ENCODE measurements around the gene ARHGEF25. TPM values are rescaled to one million over a fixed set of nuclear protein-coding genes. Genes with fewer than 3 reads are reported as not detected.
A peak's percentile ranks its signal among the peaks of the same experiment; 100 is the strongest.

Gene ARHGEF25
- total RNA-seq, 2 donors from 2014 or later = 12.7 to 20.1 TPM

DNA sequence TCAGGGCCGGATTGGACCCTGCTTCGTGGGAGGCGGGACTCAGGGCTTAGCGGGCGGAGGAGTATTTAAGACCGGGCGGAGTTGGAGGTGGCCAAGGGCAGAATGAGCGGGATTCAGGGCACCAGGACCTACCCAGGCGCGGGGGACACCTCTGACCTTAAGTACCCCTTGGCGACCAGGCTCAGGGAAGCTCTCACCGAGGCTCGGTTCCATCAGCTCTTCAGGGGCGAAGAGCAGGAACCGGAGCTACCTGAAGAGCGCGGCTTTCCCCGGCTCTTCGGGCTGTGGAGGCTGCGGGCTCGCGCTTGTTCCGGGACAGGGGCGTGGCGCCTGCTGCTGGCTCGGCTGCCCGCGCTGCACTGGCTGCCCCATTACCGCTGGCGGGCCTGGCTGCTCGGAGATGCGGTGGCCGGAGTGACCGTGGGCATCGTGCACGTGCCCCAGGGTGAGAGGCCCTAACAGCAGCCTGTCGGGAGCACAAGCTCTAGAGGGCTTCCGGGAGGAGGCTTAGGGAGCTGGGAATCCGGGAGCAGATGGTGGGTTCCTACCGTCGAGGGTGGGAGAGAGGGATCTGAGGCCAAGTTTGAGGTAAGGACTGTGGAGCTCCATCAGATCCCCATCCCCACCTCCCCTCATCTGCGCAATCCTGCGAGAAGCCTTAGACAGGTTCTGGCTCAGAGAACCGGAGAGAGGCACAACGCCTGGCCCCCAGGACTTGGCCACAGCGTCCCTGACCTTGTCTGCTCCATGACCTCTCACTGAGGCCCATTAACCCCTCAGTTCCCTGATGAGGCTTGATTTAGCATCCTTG lies 8.4 kb downstream of the ARHGEF25 start:
- peaks cover 25% of the 10 kb centered on the region for H3K4me1 Mint-ChIP-seq
- TF ChIP-seq, protein P1, sequence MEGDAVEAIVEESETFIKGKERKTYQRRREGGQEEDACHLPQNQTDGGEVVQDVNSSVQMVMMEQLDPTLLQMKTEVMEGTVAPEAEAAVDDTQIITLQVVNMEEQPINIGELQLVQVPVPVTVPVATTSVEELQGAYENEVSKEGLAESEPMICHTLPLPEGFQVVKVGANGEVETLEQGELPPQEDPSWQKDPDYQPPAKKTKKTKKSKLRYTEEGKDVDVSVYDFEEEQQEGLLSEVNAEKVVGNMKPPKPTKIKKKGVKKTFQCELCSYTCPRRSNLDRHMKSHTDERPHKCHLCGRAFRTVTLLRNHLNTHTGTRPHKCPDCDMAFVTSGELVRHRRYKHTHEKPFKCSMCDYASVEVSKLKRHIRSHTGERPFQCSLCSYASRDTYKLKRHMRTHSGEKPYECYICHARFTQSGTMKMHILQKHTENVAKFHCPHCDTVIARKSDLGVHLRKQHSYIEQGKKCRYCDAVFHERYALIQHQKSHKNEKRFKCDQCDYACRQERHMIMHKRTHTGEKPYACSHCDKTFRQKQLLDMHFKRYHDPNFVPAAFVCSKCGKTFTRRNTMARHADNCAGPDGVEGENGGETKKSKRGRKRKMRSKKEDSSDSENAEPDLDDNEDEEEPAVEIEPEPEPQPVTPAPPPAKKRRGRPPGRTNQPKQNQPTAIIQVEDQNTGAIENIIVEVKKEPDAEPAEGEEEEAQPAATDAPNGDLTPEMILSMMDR (conservative IDR thresholded peaks at IDR 0.05) = no peak
- Histone ChIP-seq H3K27me3 (ENCODE audit: control insufficient read depth, insufficient read depth, low read length, poor library complexity, severe bottlenecking) (peaks cover 92% of the 10 kb centered on the region), H3K4me1 (ENCODE audit: control insufficient read depth, insufficient read depth, low read length) (no peaks in the 10 kb centered on the region), H3K36me3 (ENCODE audit: control insufficient read depth, insufficient read depth, low read length) (peaks cover 7% of the 10 kb centered on the region), H3K4me3 (ENCODE audit: low read length) (no peak overlapping the region), H3K9me3 (ENCODE audit: control insufficient read depth, low read length) (no peaks in the 10 kb centered on the region), H3K9ac (ENCODE audit: extremely low read depth, low read length, poor library complexity, severe bottlenecking) (no peak overlapping the region), H3K27ac (ENCODE audit: low read depth, low read length) (no peak overlapping the region)
- peak; percentile 91 for DNase-seq
- WGBS, 2 experiments (ENCODE audit: insufficient coverage in 1 of 2, insufficient read length in 1 of 2) = 22 to 26% methylated on average over 18 to 44 of the region's 46 CpGs
- peak overlapping the region; percentile 48 for H3K4me3 Mint-ChIP-seq
- H3K9me3 Mint-ChIP-seq = no peaks in the 10 kb centered on the region
- H3K36me3 Mint-ChIP-seq (ENCODE audit: low read depth) = peaks cover 12% of the 10 kb centered on the region
- H3K27ac Mint-ChIP-seq = no peak overlapping the region
- peaks cover 99% of the 10 kb centered on the region for H3K27me3 Mint-ChIP-seq (ENCODE audit: insufficient read depth)

DNA sequence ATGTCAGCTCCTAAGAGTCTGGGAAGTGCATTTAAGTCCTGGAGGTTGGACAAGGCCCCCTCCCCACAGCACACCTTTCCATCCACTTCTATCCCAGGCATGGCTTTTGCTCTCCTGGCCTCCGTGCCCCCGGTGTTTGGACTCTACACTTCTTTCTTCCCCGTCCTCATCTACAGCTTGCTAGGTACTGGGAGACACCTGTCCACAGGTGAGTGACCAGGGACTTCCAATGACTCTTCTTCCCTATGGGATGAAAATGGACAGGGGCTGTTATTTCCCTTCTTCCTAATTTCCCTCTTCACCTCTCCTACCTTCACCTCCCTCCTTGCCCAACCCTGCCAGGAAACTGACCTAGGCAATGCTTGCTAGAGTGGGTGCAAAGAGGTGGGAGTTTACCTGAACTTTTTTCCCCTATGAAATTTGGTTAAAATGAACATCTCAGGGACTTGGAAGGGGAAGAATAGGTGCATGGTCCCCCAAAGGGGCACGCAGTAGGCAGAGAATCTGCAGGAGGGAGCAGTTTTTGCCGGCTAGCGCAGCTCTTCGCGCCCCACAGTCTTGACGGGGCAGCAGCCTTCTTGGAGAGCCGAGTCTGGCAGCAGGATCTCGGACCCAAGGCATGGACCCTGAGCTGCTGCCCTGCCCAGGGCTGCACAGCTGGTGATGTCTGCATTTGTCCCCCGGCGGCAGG lies 9.2 kb downstream of the ARHGEF25 start:
- Mint-ChIP-seq H3K36me3 (ENCODE audit: low read depth) (peaks cover 12% of the 10 kb centered on the region), H3K27me3 (ENCODE audit: insufficient read depth) (peaks cover 100% of the 10 kb centered on the region), H3K27ac (no peak overlapping the region), H3K4me1 (peaks cover 25% of the 10 kb centered on the region), H3K4me3 (peak overlapping the region; percentile 43), H3K9me3 (no peaks in the 10 kb centered on the region)
- WGBS, 2 experiments (ENCODE audit: insufficient coverage in 1 of 2, insufficient read length in 1 of 2) = 29 to 31% methylated on average over 9 to 13 of the region's 13 CpGs
- no peak overlapping the region for H3K9ac ChIP-seq (ENCODE audit: extremely low read depth, low read length, poor library complexity, severe bottlenecking)
- peaks cover 95% of the 10 kb centered on the region for H3K27me3 ChIP-seq (ENCODE audit: control insufficient read depth, insufficient read depth, low read length, poor library complexity, severe bottlenecking)
- H3K9me3 ChIP-seq (ENCODE audit: control insufficient read depth, low read length) = no peaks in the 10 kb centered on the region
- H3K27ac ChIP-seq (ENCODE audit: low read depth, low read length) = no peak overlapping the region
- no peaks in the 10 kb centered on the region for H3K4me1 ChIP-seq (ENCODE audit: control insufficient read depth, insufficient read depth, low read length)
- DNase-seq = no peak
- H3K4me3 ChIP-seq (ENCODE audit: low read length) = no peak overlapping the region
- peaks cover 7% of the 10 kb centered on the region for H3K36me3 ChIP-seq (ENCODE audit: control insufficient read depth, insufficient read depth, low read length)
- TF ChIP-seq, protein P1 (conservative IDR thresholded peaks at IDR 0.05) = no peak

DNA sequence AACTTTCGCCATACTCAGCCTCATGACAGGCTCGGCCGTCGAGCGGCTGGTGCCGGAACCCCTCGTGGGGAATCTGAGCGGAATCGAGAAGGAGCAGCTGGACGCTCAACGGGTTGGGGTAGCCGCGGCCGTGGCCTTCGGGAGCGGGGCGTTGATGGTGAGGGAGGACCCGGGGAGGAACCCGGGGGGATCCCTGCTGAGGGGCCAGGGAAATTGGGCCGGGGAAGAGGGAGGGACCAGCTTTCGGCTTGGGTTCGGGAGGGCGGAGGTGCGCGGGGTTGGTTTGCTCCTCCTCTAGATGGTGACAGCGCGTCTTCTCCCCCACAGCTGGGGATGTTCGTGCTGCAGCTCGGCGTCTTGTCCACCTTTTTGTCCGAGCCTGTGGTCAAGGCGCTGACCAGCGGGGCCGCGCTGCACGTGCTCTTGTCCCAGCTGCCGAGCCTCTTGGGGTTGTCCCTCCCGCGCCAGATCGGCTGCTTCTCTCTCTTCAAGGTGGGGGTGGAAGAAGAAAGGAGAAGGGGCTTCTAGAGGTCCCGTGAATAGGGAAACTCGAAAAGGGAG lies 9.8 kb downstream of the ARHGEF25 start:
- H3K9ac ChIP-seq (ENCODE audit: extremely low read depth, low read length, poor library complexity, severe bottlenecking) = no peak overlapping the region
- peak; percentile 84 for DNase-seq

More for the DNA sequence above, 9.8 kb downstream of the ARHGEF25 start:
- no peak overlapping the region for H3K27ac Mint-ChIP-seq
- Histone ChIP-seq H3K4me3 (ENCODE audit: low read length) (peak overlapping the region; percentile 67), H3K27ac (ENCODE audit: low read depth, low read length) (no peak overlapping the region), H3K27me3 (ENCODE audit: control insufficient read depth, insufficient read depth, low read length, poor library complexity, severe bottlenecking) (peaks cover 95% of the 10 kb centered on the region), H3K36me3 (ENCODE audit: control insufficient read depth, insufficient read depth, low read length) (peaks cover 7% of the 10 kb centered on the region), H3K4me1 (ENCODE audit: control insufficient read depth, insufficient read depth, low read length) (no peaks in the 10 kb centered on the region), H3K9me3 (ENCODE audit: control insufficient read depth, low read length) (no peaks in the 10 kb centered on the region)
- H3K9me3 Mint-ChIP-seq = no peaks in the 10 kb centered on the region
- peaks cover 5% of the 10 kb centered on the region for H3K36me3 Mint-ChIP-seq (ENCODE audit: low read depth)
- H3K4me1 Mint-ChIP-seq = peaks cover 25% of the 10 kb centered on the region
- 0 to 10% methylated on average over 18 to 42 of the region's 42 CpGs for WGBS, 2 experiments (ENCODE audit: insufficient coverage in 1 of 2, insufficient read length in 1 of 2)
- TF ChIP-seq, protein P1 (conservative IDR thresholded peaks at IDR 0.05) = no peak
- H3K27me3 Mint-ChIP-seq (ENCODE audit: insufficient read depth) = peaks cover 100% of the 10 kb centered on the region
- peak overlapping the region; percentile 43 for H3K4me3 Mint-ChIP-seq

All from endodermal cell (in vitro differentiated cells).